Forelimb muscle (tissue), 1 donor: ENCODE results near the gene PCDHB4. TPM values are rescaled to one million over a fixed set of nuclear protein-coding genes. Genes with fewer than 3 reads are reported as not detected.
"Not testable (repeated sequence)": the region's sequence is repeated elsewhere in the genome, so short reads cannot be mapped to it uniquely, and the experiment has no call there.

Source experiments
- DNase-seq: peaks from one replicate; pipeline ENCODE4 v3.0.0-alpha.2; 2013; ENCODE audit warnings: low read depth
- polyA plus RNA-seq: library from polyadenylated mRNA; unstranded; fragments of 120-200 nt; gene quantifications from one replicate; pipeline ENCODE4 v1.2.1, GENCODE V29; 2013; ENCODE audit not compliant: insufficient read length

The PCDHB4 gene
- polyA plus RNA-seq: 3.1 TPM

- no peak for DNase-seq
These were observed at the start of gene PCDHB4 for GRCh38 chr5:141121563-141121962. Gene PCDHB4, plus strand, starts transcription at chr5:141121818. Its CDS starts 181 bp downstream, at chr5:141121999.

GRCh38 chr5:141077826-141078225 lies 43.8 kb upstream of the PCDHB4 start:
- DNase-seq: no peak

- DNase-seq: no peak
These were observed 39.4 kb upstream of the PCDHB4 start for GRCh38 chr5:141082228-141082627.

GRCh38 chr5:141084487-141084989 lies 37.1 kb upstream of the PCDHB4 start:
- no peak for DNase-seq

GRCh38 chr5:141094481-141095262 lies 26.9 kb upstream of the PCDHB4 start, which contains the start of gene PCDHB2:
Gene PCDHB2, plus strand, starts transcription at chr5:141094615. Its CDS starts 176 bp downstream, at chr5:141094791.
- DNase-seq: no peak

GRCh38 chr5:141095263-141095641 lies 26.4 kb upstream of the PCDHB4 start:
- DNase-seq: no peak

- not testable (repeated sequence) for DNase-seq
These were observed 25.4 kb upstream of the PCDHB4 start for GRCh38 chr5:141096181-141096580.

GRCh38 chr5:141096586-141096985 lies 25.0 kb upstream of the PCDHB4 start:
- not testable (repeated sequence) for DNase-seq

GRCh38 chr5:141100243-141100805 lies 21.3 kb upstream of the PCDHB4 start, which contains the start of gene PCDHB3:
Gene PCDHB3, plus strand, starts transcription at chr5:141100473. Its CDS starts 177 bp downstream, at chr5:141100650.
- DNase-seq: no peak

- no peak for DNase-seq
These were observed 20.6 kb upstream of the PCDHB4 start for GRCh38 chr5:141101059-141101458.

- DNase-seq: not testable (repeated sequence)
These were observed 19.5 kb upstream of the PCDHB4 start for GRCh38 chr5:141102070-141102469.

- DNase-seq: not testable (repeated sequence)
These were observed 19.1 kb upstream of the PCDHB4 start for GRCh38 chr5:141102471-141102870.

- DNase-seq: no peak
These were observed 16.3 kb upstream of the PCDHB4 start for GRCh38 chr5:141105350-141105749.

GRCh38 chr5:141119250-141119649 lies 2.4 kb upstream of the PCDHB4 start:
- DNase-seq: no peak

GRCh38 chr5:141121985-141122384 lies 367 bp downstream of the PCDHB4 start:
- DNase-seq: no peak

- not testable (repeated sequence) for DNase-seq
These were observed 1.9 kb downstream of the PCDHB4 start for GRCh38 chr5:141123396-141124135.

- no peak for DNase-seq
These were observed 5.7 kb downstream of the PCDHB4 start for GRCh38 chr5:141127305-141127704.

- no peak for DNase-seq
These were observed 13.6 kb downstream of the PCDHB4 start, which contains the start of gene PCDHB5 for GRCh38 chr5:141135030-141135717. Gene PCDHB5, plus strand, starts transcription at chr5:141135206. Its CDS starts 229 bp downstream, at chr5:141135435.

GRCh38 chr5:141135718-141136266 lies 14.2 kb downstream of the PCDHB4 start:
- DNase-seq: no peak

GRCh38 chr5:141137346-141137745 lies 15.7 kb downstream of the PCDHB4 start:
- DNase-seq: not testable (repeated sequence)

- no peak for DNase-seq
These were observed 28.2 kb downstream of the PCDHB4 start, which contains the start of gene PCDHB6 for GRCh38 chr5:141149812-141150211. Gene PCDHB6, plus strand, starts transcription at chr5:141150057. Its CDS starts 201 bp downstream, at chr5:141150258.
